ENCODE results near the gene ASCL5.

The ASCL5 gene

GRCh38 chr1:201125019-201125418 lies 2.0 kb downstream of the ASCL5 start:
- no peak for DNase-seq (ENCODE audit: low read depth)
- TF ChIP-seq, protein P1, sequence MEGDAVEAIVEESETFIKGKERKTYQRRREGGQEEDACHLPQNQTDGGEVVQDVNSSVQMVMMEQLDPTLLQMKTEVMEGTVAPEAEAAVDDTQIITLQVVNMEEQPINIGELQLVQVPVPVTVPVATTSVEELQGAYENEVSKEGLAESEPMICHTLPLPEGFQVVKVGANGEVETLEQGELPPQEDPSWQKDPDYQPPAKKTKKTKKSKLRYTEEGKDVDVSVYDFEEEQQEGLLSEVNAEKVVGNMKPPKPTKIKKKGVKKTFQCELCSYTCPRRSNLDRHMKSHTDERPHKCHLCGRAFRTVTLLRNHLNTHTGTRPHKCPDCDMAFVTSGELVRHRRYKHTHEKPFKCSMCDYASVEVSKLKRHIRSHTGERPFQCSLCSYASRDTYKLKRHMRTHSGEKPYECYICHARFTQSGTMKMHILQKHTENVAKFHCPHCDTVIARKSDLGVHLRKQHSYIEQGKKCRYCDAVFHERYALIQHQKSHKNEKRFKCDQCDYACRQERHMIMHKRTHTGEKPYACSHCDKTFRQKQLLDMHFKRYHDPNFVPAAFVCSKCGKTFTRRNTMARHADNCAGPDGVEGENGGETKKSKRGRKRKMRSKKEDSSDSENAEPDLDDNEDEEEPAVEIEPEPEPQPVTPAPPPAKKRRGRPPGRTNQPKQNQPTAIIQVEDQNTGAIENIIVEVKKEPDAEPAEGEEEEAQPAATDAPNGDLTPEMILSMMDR (IDR thresholded peaks at IDR 0.05; ENCODE audit: low read depth, low read length), result no peak
- no peak for TF ChIP-seq POLR2A (IDR thresholded peaks at IDR 0.05; ENCODE audit: extremely low read depth, insufficient read length)
- TF ChIP-seq, protein P2, sequence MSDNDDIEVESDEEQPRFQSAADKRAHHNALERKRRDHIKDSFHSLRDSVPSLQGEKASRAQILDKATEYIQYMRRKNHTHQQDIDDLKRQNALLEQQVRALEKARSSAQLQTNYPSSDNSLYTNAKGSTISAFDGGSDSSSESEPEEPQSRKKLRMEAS (IDR thresholded peaks at IDR 0.05; ENCODE audit: low read depth, low read length), result no peak
- TF ChIP-seq MYC (IDR thresholded peaks at IDR 0.05; ENCODE audit: low read depth, low read length), result no peak
- no peak overlapping the region for H3K4me3 ChIP-seq (ENCODE audit: low read depth, low read length)

- no peak for DNase-seq (ENCODE audit: low read depth)
- no peak for TF ChIP-seq MYC (IDR thresholded peaks at IDR 0.05; ENCODE audit: low read depth, low read length)
- no peak for TF ChIP-seq POLR2A (IDR thresholded peaks at IDR 0.05; ENCODE audit: extremely low read depth, insufficient read length)
- H3K4me3 ChIP-seq (ENCODE audit: low read depth, low read length), result no peak overlapping the region
Measured at GRCh38 chr1:201123866-201124265, 3.1 kb downstream of the ASCL5 start.

- DNase-seq (ENCODE audit: low read depth), result no peak
- H3K4me3 ChIP-seq (ENCODE audit: low read depth, low read length), result no peak overlapping the region
- TF ChIP-seq MYC (IDR thresholded peaks at IDR 0.05; ENCODE audit: low read depth, low read length), result no peak
- TF ChIP-seq, protein P1 (IDR thresholded peaks at IDR 0.05; ENCODE audit: low read depth, low read length), result no peak
- TF ChIP-seq, protein P2 (IDR thresholded peaks at IDR 0.05; ENCODE audit: low read depth, low read length), result no peak
- no peak for TF ChIP-seq POLR2A (IDR thresholded peaks at IDR 0.05; ENCODE audit: extremely low read depth, insufficient read length)
Measured at GRCh38 chr1:201122321-201122957, 4.5 kb downstream of the ASCL5 start.

- H3K4me3 ChIP-seq (ENCODE audit: low read depth, low read length), result no peak overlapping the region
- DNase-seq (ENCODE audit: low read depth), result peak; percentile 64
- TF ChIP-seq, protein P2 (IDR thresholded peaks at IDR 0.05; ENCODE audit: low read depth, low read length), result no peak
- TF ChIP-seq, protein P1 (IDR thresholded peaks at IDR 0.05; ENCODE audit: low read depth, low read length), result peak; percentile 76
Measured at GRCh38 chr1:201119206-201120197, 7.5 kb downstream of the ASCL5 start.

GRCh38 chr1:201116091-201116490 lies 10.9 kb downstream of the ASCL5 start:
- DNase-seq (ENCODE audit: low read depth), result no peak
- no peak for TF ChIP-seq POLR2A (IDR thresholded peaks at IDR 0.05; ENCODE audit: extremely low read depth, insufficient read length)
- TF ChIP-seq, protein P1 (IDR thresholded peaks at IDR 0.05; ENCODE audit: low read depth, low read length), result no peak
- TF ChIP-seq, protein P2 (IDR thresholded peaks at IDR 0.05; ENCODE audit: low read depth, low read length), result no peak
- no peak for TF ChIP-seq MYC (IDR thresholded peaks at IDR 0.05; ENCODE audit: low read depth, low read length)
- no peak overlapping the region for H3K4me3 ChIP-seq (ENCODE audit: low read depth, low read length)

DNA sequence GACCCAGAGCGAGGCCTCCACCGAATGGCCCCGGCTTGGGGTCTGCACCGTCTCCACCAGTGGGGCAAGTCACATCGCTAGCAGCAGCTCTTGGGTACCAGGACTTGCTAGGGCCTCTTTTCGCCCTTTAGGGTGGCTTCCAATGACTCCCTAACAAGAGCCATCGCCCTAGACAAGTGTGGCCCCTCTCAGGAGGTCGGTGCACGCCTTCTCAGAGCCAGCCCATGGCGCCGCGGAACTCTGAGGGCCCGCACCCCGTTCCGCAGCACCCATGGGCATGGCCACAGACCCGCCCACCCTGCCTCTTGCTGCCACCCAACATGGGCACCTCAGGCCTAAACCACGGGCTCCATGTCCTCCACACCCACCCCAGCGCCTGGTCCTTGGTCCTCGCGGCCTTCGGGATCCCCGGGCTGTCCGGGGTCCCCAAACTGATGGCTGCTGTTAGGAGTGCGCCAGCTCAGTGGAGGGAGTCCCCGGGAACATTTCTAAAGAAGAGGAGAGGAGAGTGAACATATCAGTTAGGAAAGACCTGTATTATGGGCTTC lies 11.5 kb downstream of the ASCL5 start:
- H3K4me3 ChIP-seq (ENCODE audit: low read depth, low read length), result no peak overlapping the region
- DNase-seq (ENCODE audit: low read depth), result no peak
- TF ChIP-seq POLR2A (IDR thresholded peaks at IDR 0.05; ENCODE audit: extremely low read depth, insufficient read length) (no peak), MYC (IDR thresholded peaks at IDR 0.05; ENCODE audit: low read depth, low read length) (no peak)
- TF ChIP-seq, protein P1 (IDR thresholded peaks at IDR 0.05; ENCODE audit: low read depth, low read length), result no peak
- TF ChIP-seq, protein P2 (IDR thresholded peaks at IDR 0.05; ENCODE audit: low read depth, low read length), result no peak

All from NB4 (cell line).